GM19372 (cell line): ENCODE data around the gene RHCG.
"Not testable (repeated sequence)": the region's sequence is repeated elsewhere in the genome, so short reads cannot be mapped to it uniquely, and the experiment has no call there.

Source experiments
- ATAC-seq: cut with Tn5 transposase; IDR thresholded peaks from one replicate; pipeline ENCODE4 v1.9.1; 2021; ENCODE audit warnings: mild to moderate bottlenecking, low read depth, moderate library complexity; ENCODE audit not compliant: unreplicated experiment

Gene RHCG

DNA sequence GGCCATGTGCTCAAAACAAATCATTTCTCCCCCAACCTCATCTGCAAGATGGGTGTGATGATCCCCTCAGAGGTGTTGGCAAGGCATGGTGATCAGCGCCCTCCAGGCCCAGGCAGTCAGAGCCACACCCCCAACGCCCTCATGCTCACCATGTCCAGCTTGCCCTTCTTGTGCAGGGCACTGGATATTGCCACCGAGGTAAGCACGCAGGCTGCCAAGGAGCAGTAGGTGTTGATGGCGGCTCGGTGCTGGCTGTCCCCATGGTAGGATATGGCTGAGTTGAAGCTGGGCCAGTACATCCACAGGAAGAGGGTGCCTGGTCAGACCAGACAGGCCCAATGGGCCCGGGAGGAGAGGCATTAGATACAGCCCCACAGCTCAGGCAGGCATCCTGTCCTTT, 17.2 kb downstream of the RHCG start:
- ATAC-seq, result no peak

DNA sequence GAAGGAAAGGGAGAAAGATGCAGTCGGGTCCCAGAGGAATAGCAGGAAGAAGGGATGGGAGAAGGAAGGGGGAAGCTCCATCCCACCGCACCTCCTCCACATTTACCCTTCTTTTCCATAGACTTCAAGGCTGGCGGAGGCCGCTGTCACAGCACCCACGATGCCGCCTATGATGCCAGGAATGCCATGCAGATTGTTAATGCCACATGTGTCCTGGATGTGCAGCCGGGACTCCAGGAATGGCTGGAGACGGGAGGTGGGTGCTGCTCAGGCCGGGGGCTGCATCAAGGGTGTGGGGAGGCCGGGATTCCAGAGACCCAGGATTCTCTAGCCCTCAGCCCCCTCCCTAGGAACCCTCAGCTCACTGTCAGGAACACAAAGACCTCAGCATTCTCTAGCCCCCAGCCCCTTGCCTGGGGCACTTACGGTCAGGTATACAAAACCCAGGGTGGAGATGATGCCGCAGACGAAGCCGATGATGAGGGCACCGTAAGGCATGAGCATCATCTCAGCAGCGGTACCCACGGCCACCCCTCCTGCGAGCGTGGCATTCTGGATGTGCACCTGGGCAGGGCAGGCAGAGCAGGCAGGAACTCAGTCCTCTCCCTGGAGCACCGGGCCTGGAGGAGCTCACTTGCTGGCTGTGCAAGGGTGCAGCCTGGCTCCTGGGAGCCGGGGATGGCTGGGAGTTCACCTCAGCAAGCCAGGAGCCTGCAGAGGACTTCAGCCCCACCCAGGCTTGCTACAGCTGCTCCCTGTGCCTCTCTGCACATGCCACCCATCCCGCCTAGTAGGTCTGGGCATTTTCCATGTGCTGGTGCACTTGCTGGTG, 18.8 kb downstream of the RHCG start:
- no peak for ATAC-seq

DNA sequence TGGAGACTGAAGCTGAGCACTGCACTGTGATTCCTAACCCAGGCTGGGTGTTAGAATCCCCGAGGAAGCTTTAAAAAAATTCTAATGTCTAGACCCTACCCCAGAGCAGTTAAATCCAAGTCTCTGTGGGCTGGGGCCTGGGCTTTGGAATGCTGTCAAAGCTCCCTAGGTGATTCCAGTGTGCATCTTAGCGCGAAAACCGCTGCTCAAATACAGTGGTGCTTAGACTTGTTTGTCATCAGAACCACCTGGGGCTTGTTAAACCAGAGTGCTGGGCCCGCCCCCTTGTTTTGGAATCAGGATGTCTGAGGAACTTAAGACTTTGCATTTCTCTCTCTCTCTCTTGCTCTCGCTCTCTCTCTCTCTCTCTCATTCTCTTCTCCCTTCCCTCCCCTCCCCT, 20.7 kb downstream of the RHCG start:
- ATAC-seq, result no peak

DNA sequence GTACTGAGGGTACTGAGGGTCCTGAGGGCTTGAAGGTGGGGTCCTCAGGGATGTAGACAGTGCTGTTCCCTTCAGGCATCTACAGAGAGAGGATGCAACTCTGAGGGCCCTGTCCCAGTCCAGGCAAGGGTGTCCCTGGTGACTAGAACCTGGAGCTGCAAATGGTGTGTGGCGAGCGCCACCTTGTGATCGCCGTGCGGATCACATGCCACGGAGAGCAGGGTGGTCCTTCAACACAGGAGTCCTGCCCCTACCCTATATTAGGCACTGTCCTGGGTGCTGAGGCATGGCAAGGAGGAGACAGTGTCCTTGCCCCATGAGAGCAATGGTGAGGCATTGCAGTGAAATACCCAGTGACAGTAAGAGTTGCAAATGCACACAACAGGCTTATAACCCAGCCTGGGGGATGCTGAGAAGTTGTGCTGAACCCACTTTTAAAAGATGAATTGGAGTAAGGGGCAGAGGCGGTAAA, 23.6 kb downstream of the RHCG start:
- no peak for ATAC-seq

DNA sequence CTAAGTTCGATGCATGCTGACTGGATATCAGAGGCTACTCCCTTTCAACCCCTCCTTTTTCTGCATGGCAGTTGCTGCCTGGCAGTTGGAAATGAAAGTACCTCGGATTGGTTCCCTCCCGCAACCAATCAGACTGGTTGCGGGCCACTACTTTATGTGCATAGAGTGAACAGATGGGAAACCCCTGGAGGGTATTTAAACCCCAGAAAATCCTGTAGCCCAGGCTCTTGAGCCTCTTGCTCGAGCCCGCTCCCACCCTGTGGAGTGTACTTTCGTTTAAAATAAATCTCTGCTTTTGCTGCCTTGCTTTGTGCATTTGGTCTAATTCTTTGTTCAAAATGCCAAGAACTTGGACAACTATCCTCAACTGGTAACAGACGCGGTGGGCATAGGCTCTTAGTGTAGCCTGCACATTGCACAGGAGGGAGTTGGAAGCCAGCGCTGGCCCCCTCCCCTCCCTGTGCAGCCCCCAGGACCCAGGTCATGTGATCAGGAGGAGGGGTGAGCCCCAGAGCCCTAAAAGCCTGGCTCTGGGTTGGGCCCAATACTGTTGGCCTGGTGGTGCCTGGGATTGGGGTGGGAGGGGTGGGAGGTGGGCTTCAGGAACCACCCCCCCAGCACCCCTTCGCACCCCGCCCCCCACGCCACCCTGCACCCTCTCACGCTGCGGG, 26.8 kb downstream of the RHCG start:
- no peak for ATAC-seq

DNA sequence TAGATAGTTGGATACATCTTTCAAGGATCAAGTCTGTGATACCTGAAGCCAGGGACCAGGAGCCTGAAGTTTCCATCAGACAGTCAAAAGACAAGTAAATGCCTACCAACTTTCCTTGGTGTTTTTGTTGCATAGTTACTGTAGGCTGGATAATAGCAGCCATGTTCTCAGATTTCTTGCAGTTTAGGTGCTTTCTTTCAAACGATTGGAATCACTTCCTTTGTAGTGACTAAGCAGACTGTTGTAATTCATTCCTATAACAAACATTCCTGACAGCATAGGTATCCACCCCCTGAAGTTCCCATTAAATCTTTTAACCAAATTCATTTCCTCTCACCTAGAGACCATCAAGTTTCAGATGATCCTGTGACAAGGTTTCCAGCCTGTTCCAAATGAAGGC, 27.6 kb downstream of the RHCG start:
- not testable (repeated sequence) for ATAC-seq

DNA sequence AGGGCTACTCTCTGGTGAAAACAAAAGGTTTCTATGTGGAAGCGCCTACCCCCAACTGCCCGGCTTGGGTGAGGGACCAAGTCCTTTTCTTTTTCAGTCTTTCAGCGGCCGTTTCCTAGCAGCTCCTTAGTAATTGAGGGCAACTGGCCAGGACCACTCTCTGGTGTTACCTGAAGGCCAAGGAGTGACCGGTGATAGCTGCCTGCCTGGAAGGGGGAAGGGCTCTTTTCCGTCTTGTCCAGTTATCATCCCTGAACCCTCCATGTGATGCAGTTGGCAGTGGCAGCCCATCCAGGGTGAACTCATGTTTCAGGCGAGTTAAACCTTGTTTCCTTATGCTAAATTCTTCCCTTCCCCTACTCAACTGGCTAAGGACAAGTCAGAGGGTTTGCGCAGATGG, 33.3 kb downstream of the RHCG start:
- ATAC-seq, result no peak

DNA sequence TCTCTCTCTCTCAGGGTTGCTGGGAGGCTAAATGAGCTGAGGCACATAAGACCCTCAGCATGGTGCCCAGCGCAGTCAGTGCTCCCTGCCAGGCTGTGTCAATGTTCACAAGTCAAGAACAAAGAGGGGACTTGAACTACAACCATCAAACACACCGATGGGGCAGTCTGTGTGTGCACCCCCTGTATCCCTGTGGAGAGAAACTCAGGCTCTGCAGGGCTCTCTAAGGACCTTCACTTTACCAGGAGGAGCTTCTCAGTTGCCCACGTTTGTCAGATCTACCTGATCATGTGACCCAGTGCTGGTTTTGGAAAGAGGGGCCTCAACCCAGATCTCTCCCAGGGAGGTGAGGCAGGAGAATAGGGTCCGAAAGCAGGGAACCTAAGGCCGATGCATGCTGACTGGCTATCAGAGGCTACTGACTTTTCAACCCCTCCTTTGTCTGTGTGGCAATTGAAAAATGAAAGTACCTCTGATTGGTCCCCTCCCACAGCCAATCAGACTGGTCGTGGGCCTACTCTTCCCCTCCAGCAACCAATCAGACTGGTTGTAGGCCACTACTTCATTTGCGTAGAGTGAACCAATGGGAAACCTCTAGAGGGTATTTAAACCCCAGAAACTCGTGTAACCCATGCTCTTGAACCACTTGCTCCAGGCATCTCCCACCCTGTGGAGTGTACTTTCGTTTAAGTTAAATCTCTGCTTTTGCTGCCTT, 34.0 kb downstream of the RHCG start:
- no peak for ATAC-seq

DNA sequence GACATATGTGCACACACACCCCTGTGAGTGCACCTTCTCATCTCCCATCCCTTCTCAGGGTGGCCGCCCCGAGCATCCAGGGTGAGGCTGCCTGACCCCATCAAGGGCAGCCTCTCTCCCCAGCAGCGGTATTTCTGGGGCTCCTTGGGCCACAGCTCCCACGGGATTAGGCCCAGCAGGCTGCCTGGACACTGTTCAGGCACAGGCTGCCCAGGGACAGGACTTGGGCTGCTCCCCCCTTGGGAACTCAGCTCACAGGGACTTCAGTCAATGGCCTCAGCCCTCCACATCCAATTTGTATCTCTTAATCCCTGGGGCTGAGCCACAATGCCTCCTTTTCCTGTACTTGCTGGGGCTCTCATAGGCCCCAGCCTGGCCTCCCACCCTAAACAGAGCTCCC, 35.0 kb downstream of the RHCG start:
- ATAC-seq, result no peak

DNA sequence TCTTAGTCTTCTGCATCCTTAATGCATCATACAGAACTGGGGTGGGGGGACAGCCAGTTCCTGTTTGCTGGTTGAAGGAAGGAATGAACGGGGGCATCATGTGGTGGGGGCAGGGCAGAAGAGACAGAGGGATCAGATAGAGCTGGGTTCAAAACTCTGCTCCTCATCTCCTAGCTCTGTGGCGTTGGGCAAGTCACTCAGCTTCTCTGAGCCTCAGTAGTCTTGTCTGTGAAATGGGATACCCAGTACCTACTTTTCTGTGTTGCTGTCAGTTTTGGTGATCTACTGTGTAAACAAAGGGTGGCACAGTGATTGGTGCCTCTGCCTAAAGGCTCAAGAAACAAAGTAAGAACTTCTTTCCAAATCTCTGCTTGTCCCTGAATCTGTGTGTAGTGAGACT, 36.3 kb downstream of the RHCG start:
- no peak for ATAC-seq

DNA sequence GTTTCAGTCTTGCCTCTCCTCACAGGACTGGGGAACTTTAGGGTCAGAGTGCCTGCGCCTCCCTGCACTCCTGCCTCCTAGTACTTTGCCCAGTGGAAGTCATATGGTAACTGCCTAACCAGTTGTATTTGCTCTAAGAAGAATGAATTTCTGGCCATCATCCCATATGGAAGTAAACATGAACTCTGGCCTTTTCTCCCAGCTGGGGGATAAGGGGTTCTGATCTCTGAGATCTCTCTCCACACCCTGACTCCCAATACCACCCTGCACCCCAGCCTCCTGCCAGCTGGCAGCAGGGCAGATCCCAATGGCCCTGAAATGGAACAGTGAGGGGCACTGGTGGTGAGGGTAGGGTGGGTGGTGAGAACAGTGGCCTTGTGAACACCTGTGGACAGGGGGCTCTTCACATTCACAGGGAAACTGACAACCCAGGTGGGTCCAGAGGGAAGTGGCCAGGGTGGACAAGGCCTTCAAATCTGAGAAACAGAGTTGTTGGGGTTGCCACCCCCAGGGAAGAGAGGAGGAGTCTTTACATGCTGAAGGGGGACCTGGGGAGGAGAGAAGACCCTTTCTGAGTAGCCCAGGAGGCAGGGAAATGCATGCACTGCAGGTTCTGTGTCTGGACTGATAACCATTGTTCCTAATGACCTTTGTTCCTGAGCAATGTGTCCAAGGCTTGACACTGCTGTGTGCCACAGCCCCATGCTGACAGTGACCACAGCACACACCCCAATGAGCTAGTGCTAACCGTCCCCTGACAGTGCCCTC, 36.9 kb downstream of the RHCG start:
- ATAC-seq, result no peak

DNA sequence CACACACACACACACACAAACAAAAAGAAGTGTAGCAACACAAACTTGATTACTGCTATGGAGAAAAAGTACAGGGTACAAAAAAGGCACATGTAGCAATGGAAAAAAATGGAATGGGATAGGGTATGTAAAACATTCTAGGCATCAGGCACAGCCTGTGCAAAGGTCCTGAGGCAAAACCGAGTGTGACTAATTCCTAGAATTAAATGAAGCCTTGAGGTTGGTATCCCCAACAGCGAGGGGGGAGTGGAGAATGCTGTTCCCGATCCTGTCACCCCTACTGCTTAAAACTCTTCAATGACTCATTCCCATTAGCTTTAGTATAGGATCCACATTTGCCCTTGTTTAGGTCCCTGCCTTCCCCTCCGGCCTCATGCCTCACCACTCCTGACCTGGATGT, 37.9 kb downstream of the RHCG start:
- no peak for ATAC-seq

DNA sequence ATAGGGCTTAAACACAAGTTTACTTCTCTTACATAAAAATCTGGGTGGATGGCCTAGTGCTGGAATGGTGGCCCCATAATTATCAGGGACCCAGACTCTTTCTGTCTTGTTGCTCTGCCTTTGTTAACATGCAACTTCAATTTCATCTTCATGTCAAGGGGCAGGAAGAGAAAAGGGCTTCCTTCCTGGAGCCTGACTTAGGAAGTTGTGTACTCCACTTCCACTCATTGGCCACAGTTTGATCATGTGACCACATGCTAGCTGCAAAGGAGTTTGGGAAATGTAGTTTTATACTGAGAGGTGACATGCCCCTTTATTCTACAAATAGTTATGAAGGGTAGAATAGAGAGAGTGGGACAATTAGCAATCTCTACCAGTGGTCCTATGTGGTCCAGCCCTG, 39.3 kb downstream of the RHCG start:
- ATAC-seq, result no peak

DNA sequence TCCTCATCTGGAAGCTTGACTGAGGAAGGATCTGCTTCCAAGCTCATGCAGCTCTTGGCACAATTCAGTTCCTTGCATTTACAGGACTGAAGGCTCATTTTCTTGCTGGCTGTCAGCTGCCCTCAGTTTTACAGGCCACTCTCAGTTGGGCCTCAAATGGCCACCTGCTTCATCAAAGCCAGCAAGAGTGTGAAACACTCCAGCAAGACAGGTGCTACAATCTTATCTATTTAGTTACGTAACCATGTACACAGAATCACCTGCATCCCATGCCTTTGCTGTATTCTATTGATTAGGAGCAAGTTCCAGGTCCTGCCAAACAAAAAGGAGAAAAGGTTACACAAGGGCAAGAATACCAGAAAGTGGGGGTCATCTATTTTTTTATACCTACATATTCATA, 40.8 kb downstream of the RHCG start:
- no peak for ATAC-seq

DNA sequence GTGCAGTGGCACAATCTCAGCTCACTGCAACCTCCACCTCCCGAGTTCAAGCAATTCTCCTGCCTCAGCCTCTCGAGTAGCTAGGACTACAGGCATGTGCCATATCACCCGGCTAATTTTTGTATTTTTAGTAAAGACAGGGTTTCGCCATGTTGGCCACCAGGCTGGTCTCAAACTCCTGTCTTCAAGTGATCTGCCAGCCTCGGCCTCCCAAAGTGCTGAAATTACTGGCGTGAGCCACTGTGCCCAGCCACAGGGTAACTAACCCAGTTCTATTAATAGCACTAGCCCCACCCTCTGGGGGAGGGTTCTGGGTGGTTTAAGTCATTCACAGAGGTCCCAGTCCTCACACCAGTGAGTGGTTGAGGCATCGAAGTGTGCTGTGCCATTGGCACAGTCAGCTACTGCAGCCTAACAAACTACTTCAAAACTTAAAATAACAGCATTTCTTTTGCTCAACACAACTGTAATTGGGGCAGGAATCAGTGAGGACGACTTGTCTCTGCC, 44.0 kb downstream of the RHCG start:
- ATAC-seq, result no peak

DNA sequence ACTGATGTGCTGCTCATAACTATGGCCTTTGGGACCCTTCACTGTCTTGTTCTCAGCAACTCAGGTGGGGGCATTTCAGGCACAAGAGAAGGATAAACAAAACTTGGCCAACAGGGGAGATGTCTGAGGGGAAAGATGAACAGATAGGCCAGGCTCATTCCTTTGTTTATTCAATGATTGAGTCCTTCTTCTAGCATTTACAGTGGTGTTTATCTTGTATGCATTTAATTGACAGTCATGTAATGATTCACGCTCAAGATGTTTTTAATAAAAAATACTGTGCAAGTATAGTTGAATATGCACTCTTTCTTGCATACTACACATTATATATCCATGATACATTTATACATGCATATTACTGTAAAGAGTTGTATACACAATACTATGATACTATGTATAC, 44.5 kb downstream of the RHCG start:
- no peak for ATAC-seq

DNA sequence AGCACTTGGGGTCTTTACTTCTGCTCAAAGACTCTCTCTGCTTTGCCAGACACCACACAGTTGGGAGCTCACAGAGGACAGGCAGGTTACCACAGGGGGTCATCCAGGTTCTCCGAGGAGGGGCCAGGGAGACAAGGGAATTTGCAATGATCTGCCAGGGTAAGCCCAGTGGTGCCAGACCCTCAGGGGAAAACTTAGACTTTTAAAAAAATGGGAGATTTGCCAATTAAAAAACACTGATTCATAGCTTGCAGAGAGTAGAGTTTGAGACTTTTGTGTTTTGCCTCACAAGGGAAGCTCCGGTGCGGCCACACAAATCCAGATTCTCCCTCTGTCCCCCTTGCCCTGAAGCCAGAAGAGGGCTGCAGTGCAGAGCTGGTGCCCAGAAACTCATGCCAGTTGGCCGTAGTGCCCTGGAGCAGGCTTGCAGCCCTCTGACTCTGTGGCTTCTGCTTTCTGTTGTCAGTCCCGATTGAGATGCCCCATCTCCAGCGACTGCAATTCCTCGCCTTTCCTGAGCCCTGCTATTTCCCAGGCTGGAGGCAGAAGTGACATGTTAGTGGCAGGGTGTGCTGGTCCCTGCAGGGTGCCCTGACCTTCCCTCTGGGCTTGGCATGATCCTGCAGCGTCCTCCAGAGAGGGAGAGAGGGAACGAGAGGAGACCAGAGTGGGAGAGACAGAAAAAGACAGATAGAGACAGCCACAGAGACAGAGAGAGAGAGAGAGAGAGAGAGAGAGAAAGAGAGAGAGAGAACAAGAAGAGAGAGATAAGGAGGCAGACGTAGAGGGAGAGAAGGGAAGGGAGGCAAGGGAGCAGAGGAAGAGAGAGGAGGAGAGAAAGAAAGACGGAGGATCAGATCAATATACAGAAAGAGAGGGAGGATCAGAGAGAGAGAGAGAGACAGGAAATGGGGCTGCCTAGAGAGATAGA, 46.0 kb downstream of the RHCG start:
- no peak for ATAC-seq

DNA sequence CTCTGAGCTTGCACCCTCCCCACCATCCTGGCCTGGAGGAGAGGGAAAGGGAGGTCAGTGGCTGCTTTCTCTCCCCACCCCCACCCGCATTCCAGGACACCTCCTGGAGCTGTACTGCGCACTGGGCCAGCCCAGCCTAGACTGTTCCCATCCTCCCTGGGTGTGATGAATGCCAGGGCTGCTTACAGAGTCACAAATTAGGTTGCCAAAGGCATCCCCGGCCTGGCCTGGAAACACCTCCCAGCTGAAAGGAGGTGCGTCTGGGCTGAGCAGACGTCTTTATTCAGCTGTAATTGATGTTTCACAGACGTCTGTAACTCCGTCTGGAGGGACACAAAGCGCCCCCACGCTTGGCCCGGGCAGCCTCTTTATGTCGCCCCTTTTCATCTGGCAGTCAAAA, 47.6 kb downstream of the RHCG start:
- no peak for ATAC-seq

DNA sequence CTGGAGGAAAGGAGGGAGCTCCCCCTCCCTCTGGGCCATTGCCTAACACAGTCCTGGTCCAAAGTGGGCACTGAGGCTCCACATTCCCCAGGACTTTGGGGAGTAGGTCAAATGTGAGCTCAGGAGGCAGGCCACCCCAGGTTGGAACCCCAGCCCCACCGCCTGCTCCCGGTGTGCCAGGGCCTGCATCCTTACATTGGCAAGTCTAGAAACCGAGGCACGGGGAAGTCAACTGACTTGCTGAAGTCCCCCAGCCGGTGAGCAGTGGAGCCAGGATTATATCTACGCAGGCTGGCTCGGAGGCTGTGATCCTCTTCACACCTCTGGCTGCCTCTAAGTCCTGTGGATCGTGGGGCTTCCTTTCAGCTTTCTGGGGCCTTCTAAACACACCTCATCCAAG, 48.7 kb downstream of the RHCG start:
- no peak for ATAC-seq
